GM18861 (cell line): ENCODE results near the gene TMEM109.
"Not testable (repeated sequence)": the region's sequence is repeated elsewhere in the genome, so short reads cannot be mapped to it uniquely, and the experiment has no call there.

Experiments
- ATAC-seq: cut with Tn5 transposase; IDR thresholded peaks from one replicate; pipeline ENCODE4 v1.9.1; 2021; ENCODE audit not compliant: unreplicated experiment

The TMEM109 gene

GRCh38 chr11:60909680-60910280 lies 4.2 kb upstream of the TMEM109 start:
- not testable (repeated sequence) for ATAC-seq

GRCh38 chr11:60910281-60910687 lies 3.7 kb upstream of the TMEM109 start:
- ATAC-seq, result peak; percentile 28

GRCh38 chr11:60910711-60911380 lies 3.1 kb upstream of the TMEM109 start:
- ATAC-seq, result no peak

- ATAC-seq, result no peak
These were observed 1.6 kb upstream of the TMEM109 start for GRCh38 chr11:60912223-60912850.

- ATAC-seq, result no peak
These were observed 968 bp upstream of the TMEM109 start for GRCh38 chr11:60912851-60913528.

GRCh38 chr11:60914633-60915247 lies 782 bp downstream of the TMEM109 start:
- ATAC-seq, result no peak

- ATAC-seq, result peak; percentile 33
These were observed 1.4 kb downstream of the TMEM109 start for GRCh38 chr11:60915248-60915914.

GRCh38 chr11:60916669-60917206 lies 2.8 kb downstream of the TMEM109 start:
- ATAC-seq, result no peak

- no peak for ATAC-seq
These were observed 3.3 kb downstream of the TMEM109 start for GRCh38 chr11:60917267-60917666.

GRCh38 chr11:60918251-60918938 lies 4.4 kb downstream of the TMEM109 start:
- ATAC-seq, result no peak

GRCh38 chr11:60918939-60919265 lies 4.9 kb downstream of the TMEM109 start:
- no peak for ATAC-seq

- ATAC-seq, result no peak
These were observed 5.4 kb downstream of the TMEM109 start for GRCh38 chr11:60919320-60919719.

GRCh38 chr11:60919956-60920355 lies 6.0 kb downstream of the TMEM109 start:
- ATAC-seq, result no peak

GRCh38 chr11:60921259-60921658 lies 7.3 kb downstream of the TMEM109 start:
- no peak for ATAC-seq

- ATAC-seq, result no peak
These were observed 7.9 kb downstream of the TMEM109 start for GRCh38 chr11:60921777-60922335.

- no peak for ATAC-seq
These were observed 8.9 kb downstream of the TMEM109 start for GRCh38 chr11:60922906-60923305.

- no peak for ATAC-seq
These were observed 9.4 kb downstream of the TMEM109 start for GRCh38 chr11:60923326-60923725.

- no peak for ATAC-seq
These were observed 9.8 kb downstream of the TMEM109 start for GRCh38 chr11:60923800-60924109.

GRCh38 chr11:60924110-60924905 lies 10.3 kb downstream of the TMEM109 start, which contains the start of gene TMEM132A:
TMEM132A (plus strand) TSS chr11:60924460; CDS start chr11:60924634, 174 bp downstream.
- ATAC-seq, result no peak
